ENCODE results near the gene DENND5A.
"Not testable (repeated sequence)": the region's sequence is repeated elsewhere in the genome, so short reads cannot be mapped to it uniquely, and the experiment has no call there.

Gene DENND5A

DNA sequence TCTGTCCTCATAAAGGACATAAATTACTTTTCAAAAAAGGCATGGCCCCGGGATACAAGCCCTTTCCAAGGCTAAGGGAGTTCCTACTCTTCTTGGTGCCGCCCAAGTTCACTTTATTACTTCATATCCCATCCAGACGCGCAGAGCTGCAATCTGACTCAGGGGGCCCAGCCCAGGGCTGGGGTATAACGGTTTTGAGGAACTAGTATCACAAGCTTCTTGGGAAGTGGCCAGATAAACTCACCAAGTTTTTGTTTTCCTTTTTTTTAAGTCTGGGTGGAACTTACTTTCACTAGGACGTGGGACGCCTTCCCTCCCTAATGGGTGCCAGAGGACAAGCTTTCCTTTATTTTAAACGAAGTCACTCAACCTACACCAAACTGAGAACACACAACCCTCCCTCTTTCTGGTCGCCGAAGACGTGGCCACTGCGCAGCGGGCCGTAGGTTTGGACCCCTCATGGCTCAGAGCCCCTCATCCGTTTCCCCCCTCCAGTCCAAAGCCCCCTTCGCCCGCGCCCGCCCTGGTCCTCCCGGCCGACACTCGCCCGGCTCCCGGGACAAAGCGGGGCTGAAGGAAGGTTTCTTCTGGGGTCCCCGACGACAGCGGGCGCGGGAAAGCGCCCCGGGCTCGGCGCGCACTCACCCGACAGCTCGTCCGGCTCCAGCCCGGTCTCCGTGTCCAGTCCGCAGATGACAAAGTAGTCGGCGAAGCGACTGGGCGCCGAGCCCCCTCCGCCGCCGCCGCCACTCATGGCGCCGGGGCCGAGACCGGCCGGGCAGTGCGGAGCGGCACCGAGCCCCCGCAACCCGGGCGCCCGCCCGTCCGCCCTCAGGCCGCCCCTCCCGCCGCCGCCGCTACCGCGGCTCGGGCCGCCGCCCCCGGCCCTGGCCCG is 587 bp downstream of the DENND5A start:
- peak; percentile 42 for DNase-seq

DNA sequence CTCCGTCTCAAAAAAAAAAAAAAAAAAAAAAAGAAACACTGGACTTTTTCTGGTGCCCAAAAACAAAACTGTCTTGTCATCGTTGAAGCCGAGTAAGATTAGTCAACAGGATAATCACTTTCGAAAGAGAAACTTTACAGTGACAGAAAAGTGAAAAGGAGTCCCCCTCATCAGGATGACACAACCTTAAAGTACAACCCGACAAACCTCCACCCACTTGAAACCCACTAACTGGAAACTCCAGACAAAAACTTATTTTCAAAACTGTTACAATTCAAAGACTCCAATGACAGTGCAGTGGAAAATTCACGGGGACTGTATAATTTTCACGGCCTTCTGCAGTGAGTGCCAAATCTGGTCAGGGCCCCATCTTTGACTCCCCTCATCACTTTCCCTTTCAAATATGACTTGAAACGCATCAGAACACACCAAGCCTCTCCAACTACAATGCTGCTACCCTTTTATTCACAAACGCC is 1.3 kb downstream of the DENND5A start:
- DNase-seq: no peak

DNA sequence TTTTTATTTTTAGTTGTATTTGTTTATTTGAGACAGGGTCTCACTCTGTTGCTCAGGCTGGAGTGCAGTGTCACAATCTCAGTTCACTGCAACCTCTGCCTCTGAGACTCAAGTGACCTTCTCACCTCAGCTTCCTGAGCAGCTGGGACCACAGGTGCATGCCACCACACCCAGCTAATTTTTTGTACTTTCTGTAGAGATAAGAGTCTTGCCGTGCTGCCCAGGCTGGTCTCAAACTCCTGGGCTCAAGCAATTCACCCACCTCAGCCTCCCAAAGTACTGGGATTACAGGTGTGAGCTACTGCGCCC is 4.4 kb downstream of the DENND5A start:
- DNase-seq: not testable (repeated sequence)

DNA sequence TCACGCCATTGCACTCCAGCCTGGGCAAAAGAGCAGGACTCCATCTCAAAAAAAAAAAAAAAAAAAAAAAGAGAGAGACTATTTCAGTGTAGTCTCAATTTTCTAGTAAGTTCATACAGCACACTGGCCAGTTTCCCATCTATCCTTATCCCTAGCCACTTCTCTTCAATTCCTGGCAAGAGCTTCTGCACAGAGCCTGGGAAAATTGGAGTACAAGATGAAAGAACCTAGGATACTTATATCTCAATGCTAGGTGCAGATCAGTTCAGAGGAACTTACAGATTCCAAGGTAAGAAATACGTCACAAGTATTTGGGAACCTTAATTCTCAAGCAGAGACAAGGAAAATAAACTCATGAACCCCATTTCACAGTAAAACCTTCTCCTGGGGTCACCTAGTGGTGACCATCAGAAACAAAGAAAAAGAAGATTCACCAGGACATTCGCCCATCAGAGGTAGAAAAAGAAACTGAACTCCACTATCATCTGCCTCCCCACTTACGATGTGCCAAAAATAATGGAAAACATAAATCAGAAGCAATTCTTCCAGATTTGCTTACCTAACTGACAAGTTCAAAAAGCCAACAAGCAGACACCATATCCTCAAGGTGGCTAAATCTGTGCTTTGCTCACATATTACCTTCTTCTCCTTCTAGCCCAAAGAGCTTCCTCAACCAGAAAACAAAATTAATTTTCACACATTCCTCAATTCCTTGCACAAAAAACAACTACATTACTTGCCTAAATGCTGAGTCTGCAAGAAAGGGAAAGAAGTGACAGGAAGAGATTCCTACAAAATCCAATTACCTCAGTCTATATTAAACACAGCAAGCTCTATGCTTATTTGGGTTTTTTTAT is 4.9 kb downstream of the DENND5A start:
- no peak for DNase-seq

- DNase-seq: not testable (repeated sequence)
Observed at GRCh38 chr11:9258279-9258678, 6.9 kb downstream of the DENND5A start.

GRCh38 chr11:9254416-9254815 is 10.7 kb downstream of the DENND5A start:
- DNase-seq: no peak

GRCh38 chr11:9253086-9253485 is 12.1 kb downstream of the DENND5A start:
- no peak for DNase-seq

GRCh38 chr11:9251311-9251710 is 13.8 kb downstream of the DENND5A start:
- DNase-seq: no peak

- DNase-seq: no peak
Observed at GRCh38 chr11:9250139-9250582, 15.0 kb downstream of the DENND5A start.

GRCh38 chr11:9249252-9249651 is 15.9 kb downstream of the DENND5A start:
- DNase-seq: no peak

GRCh38 chr11:9247863-9248262 is 17.3 kb downstream of the DENND5A start:
- no peak for DNase-seq

GRCh38 chr11:9236242-9236641 is 28.9 kb downstream of the DENND5A start:
- DNase-seq: not testable (repeated sequence)

DNA sequence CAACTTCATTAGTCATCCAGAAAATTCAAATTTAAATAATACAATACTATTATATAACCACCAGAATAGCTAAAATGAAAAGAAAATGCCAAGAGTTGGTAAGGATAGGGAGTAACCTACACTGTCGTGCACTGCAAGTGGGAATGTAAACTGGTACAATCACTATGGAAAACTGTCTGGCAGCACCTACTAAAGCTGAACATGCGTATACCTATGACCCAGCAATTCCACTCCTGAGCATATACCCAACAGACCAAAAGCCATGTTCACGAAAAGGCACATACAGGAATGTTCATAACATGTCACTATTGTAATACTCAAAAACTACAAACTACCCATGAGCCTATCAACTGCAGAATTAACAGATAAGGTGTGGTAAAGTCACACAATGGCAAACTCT is 32.7 kb downstream of the DENND5A start:
- no peak for DNase-seq

GRCh38 chr11:9231848-9232177 is 33.3 kb downstream of the DENND5A start:
- no peak for DNase-seq

DNA sequence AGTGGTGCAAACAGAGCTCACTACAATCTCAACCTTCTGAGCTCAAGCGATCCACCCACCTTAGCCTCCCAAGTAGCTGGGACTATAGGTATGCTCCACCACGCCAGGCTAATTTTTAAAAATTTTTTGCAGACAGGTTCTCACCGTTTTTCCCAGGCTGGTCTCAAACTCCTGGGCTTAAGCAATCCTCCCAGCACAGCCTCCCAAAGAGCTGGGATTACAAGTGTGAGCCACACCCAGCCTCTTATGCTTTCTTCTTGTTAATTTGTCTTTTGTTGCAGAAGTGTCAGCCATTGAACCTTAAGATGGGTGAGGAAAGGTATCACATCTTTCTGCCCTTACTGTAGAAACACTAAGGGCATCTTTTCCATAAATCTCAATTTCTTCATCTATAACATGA is 34.9 kb downstream of the DENND5A start:
- DNase-seq: no peak

DNA sequence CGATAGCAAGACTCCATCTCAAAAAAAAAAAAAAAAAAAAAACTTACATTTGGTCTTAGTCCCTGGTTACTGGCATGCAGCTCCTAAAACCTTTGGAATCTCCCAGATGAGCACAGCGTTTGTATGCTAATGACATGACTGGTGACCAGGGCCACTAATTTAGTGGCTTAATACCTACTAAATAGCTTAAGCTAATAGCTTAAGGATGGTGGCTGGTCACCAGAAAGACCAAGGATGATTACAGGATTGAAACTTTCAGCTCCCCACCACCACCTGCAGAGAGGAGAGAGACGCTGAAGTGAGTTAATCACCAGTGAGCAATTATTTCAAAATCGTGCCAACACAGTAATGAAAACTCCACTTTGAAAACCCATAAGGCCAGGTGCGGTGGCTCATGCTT is 37.1 kb downstream of the DENND5A start:
- DNase-seq: no peak

GRCh38 chr11:9225748-9226298 is 39.3 kb downstream of the DENND5A start:
- DNase-seq: no peak

DNA sequence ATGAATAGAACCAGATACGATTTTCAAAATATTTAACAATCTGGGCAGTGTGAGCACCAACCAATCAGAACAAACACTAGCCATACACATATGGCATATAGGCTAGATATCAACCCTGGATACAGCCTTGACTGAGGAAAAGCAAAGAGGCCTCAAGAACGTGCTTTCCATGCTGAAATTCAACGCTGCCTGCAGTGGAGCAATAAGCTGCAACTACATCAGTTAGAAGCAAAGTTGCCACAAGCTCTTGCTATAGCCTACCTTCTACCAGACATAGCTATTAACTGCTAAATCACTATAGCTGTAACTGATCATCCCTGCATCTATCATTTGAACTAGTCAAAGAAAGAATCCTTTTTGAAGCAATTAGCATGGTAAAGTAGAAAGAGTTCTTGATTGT is 42.5 kb downstream of the DENND5A start:
- DNase-seq: no peak

DNA sequence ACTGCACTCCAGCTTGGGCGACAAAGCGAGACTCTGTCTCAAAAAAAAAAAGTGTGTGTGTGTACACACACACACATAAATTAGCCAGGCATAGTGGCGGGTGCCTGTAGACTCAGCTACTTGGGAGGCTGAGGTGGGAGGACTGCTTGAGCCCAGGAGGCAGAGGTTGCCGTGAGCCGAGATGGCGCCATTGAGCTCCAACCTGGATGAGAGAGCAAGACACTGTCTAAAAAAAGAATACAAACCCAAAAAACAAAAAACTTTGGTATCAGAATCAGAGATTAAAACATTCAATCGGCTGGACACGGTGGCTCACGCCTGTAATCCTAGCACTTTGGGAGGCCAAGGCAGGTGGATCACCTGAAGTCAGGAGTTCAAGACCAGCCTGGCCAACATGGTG is 44.3 kb downstream of the DENND5A start:
- DNase-seq: not testable (repeated sequence)

- no peak for DNase-seq
Observed at GRCh38 chr11:9219572-9219971, 45.6 kb downstream of the DENND5A start.

GRCh38 chr11:9219115-9219514 is 46.0 kb downstream of the DENND5A start:
- no peak for DNase-seq

- DNase-seq: no peak
Observed at GRCh38 chr11:9214765-9215164, 50.4 kb downstream of the DENND5A start.

- no peak for DNase-seq
Observed at GRCh38 chr11:9211322-9211721, 53.8 kb downstream of the DENND5A start.

- no peak for DNase-seq
Observed at GRCh38 chr11:9210922-9211320, 54.2 kb downstream of the DENND5A start.
